Measurements from ENCODE around the gene CIAPIN1. TPM values are rescaled to one million over a fixed set of nuclear protein-coding genes. Genes with fewer than 3 reads are reported as not detected.

The CIAPIN1 gene
- total RNA-seq, 1 experiment from 2014 or later, result 92.5 TPM

DNA sequence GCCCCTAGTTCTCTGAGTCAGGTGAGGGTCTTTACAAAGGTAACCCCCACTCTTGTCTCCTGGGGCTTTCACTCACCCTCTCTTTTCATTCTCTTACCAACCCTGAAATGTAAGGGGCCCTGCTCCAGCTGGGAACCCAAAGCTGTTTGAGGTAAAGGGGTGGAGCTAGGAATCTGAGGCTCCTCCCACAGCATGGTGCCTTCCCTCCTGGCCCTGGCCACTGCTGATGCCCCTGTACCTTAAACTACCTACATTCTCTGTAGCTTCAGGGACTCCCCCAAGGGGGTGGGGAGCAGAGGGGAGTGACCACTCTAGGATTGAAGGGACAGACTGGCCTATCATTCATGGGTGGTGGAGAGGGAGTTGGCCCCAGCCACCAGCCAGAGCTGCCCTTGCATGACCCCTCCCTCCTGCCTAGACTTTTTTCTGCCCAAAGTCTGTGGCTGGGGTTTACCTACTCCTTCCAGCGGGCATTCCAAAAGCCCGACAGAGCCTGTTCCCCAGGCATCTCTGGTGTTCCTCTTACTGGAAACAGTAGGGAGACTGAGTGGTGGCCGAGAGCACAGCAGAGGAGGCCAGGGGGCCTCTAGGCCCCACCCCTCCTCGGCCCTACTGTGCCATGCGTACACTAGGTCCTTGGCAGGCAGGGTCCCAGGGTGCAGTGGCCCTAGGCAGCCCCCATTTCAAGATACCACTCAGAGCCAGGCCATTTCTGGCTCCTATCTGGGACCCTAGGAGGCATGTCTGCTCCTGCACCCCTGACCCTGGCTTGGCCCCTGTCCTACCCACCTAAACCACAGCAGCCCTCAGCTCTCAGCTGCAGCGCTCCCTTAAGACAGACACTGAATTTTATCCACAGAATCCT is 29.6 kb upstream of the CIAPIN1 start:
- no peak for DNase-seq (ENCODE audit: low read depth)

DNA sequence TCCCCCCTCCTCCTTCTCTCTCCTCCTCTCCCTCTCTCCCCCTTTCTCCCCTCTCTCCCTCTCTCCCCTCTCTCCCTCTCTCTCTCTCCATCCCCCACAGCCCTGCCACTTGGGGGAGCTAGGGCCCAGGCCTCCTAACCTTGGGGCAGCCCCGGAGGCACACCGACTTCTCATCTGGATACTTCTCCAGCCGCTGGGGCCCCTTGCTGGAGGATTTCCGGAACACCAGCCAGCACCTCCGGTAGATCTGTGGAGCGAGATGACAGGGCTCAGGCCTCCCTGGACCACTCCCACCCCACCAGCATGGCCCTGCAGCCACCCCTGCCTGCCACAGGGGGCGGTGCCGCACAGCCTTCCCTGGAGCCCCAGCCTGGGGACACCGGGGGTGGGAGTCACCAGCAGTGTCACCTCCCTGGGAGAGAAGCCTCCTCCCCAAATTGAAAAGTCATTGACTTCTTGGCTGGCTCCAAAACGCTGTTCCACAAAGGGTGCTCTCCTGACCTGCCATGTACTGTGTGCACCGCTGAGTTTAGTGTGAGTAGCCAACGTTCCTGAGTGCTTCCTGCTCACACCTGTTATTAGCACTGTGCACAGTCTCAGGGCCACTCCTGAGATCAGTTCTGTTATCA is 28.6 kb upstream of the CIAPIN1 start:
- peak; percentile 55 for DNase-seq (ENCODE audit: low read depth)

DNA sequence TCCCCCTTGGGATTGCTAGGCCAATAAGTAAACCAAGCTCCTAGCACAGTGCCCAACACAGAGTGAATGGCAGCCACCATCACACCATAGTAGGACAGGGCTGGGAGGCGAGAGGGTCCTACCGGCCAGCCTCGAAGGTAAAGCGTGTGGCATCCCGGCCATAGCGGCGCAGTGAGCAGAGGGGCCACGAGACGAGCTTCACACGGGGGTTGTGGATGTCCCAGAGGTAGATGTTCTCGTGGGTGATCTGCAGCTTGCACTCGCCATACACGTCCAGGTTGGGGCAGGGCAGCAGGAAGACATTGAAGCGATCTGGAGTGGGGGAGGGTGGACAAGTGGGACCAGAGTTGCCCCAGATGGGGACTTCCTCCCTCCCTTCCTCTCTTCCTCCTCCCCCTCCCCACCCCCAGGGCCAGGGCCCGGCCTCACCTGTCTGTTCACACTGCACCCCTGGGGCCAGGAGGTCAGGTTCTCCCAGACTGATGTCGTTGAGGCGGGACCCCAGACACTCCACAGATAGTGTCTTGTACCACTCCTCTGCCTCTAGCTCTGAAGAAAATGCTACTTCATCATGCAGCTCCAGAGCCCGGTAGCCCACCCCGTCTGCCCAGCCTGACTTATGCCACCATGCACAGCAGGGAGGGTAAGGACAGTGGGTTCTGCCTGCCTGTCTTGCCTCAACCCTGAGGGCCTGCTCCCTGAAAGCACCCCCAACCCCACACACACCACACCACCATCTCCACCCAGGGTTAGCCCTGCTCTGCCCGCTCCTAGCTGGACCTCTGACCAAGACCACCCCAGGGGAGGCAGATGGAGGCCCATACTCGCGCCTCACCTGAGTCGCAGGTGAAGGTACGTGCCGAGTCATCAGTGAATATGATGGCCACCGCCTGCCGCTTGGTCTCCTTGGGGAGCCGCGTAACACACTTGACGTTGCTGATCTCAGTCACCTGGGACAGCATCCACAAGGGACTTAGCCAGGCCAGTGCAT is 27.8 kb upstream of the CIAPIN1 start:
- DNase-seq (ENCODE audit: low read depth), result no peak

- DNase-seq (ENCODE audit: low read depth), result no peak
Observed at GRCh38 chr16:57473906-57474305, 26.7 kb upstream of the CIAPIN1 start.

DNA sequence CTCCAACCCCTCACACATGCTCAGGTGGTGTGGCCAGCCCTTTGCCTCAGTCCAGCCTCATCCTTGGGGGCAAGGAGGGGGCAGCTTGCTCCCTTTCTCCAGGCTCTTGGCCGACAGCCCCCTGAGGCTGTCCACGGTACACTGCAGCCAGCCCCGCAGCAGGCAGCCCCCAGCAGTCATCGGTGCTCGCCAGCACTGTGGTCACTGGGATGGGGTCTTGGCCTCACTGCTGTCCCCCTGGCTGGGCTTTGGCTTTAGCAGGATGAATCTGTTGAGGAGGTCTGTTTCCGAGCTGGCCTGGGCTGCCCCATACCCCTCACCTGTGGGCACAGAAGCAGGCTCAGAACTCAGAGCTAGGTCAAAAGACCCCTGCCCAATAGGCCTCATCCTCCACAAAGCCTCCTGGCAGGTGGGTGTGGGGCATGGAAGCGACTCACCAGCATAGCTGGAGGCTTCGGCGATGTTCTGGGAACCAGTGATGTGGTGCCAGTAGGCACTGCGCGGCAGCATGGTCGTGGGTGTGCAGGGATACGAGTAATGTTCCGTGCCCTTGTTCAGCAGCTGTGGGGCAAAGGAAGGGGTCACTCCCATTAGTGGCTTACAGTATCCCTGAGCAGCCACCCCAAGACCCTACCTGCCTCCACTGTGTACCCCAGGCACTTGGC is 26.1 kb upstream of the CIAPIN1 start:
- DNase-seq (ENCODE audit: low read depth), result no peak

- DNase-seq (ENCODE audit: low read depth), result no peak
Observed at GRCh38 chr16:57472665-57473060, 25.5 kb upstream of the CIAPIN1 start.

- DNase-seq (ENCODE audit: low read depth), result no peak
Observed at GRCh38 chr16:57471852-57472664, 24.9 kb upstream of the CIAPIN1 start.

DNA sequence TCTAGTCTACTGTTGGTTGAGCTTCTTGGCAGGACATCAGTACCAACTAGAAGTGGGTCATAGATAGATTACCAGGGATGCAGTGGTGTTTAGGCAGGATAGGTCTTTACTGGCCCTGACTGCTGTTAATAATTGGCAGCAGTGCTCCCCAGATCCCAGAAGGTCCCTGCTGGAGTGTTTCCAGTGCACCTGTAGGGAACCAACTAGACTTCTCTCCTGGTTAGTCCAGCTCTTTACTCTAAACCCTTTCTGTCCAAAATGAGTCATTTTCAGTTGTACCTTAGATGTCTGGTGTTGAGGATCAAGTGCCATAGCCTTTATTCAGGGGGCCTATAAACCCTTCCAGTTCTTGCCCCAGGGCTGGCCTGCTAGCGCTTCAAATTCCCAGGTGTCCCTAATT is 24.0 kb upstream of the CIAPIN1 start:
- no peak for DNase-seq (ENCODE audit: low read depth)

DNA sequence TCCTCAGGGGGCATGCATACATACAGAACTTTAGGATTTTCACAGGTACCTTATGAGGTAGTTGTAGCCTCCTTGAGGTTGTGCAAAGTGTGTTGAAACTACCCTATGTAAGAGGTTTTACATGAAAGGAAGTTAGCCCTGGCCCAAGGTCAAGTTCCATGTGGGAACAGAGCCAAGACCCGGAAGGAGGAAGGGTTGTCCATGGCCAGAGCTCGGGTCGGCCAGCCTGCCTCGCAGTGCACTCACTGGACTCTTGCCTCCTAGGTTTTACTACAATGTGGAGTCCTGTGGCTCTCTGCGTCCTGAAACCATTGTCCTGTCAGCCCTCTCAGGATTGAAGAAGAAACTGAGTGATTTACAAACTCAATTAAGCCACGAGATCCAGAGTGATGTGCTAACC is 23.5 kb upstream of the CIAPIN1 start:
- DNase-seq (ENCODE audit: low read depth), result no peak

DNA sequence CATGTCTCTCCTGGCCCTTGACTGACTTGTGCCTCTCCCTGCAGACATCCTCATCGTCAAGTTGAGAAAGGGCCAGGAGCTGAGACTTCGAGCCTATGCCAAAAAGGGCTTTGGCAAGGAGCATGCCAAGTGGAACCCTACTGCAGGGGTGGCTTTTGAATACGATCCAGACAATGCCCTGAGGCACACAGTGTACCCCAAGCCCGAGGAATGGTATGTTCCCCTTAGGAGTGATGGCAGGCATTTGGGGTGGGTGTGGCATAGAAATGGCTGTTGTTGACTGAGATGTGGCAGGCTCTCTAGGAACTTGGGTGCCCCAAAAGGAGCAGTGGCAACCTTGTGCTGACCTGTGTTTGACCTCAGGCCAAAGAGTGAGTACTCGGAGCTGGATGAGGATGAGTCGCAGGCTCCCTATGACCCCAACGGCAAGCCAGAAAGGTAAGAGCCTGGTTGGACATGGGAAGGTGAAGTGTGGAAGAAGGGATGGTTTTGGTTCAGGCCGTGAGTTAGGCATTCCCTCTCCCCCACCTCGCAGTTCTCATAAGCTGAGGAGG is 22.8 kb upstream of the CIAPIN1 start:
- no peak for DNase-seq (ENCODE audit: low read depth)

DNA sequence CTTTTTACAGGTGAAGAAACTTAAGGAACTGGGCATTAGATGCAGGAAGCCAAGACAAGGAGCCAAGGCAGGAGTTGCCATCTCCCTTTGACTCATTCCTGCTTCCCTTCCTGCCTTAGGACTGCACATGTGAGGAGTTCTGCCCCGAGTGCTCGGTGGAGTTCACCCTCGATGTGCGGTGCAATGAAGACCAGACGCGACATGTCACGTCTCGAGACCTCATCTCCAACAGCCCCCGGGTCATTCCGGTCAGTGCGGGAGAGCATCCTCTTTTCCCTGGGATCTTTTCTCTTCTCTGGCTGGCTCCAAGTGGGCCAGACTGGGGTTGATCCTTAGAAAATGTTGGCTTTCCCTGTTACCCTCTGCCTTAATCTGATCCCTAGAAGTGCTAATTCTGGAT is 21.9 kb upstream of the CIAPIN1 start:
- DNase-seq (ENCODE audit: low read depth), result no peak

DNA sequence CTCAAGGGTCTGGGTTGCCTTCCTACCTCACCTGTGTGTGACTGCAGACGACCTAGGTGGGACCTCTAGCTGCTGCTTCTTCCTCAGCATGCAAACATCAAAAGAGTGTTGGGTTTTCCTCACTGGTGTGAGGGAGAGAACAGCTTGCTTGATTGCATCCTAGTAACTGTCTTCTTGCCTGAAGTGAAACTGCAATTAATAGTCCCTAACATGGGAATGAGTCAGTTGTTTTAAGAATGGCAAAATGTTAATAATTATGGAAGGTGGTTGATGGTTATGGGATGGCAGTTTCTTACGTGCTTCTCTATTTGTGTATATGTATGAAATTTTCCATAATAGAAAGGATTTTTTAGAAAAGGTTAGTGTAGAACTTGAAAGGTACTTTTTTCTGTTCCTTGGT is 21.2 kb upstream of the CIAPIN1 start:
- no peak for DNase-seq (ENCODE audit: low read depth)

DNA sequence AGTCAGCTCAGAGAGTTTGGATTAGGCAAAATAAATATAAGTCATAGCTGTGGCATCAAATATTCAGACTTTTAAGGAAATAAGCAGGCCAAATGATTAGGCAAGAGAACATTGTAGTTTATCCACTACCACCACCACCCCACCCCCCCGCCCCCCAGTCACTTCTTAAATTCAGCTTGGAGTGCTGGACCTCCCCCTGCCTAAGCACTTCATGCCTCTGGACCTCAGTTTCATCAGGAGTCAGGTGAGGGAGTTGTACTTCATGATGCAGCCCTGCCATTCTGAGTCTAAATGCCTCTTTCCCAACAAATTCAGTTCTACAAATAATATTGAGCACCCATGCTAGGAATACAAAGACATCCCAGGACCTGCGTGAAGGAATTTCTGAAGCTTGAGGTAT is 17.3 kb upstream of the CIAPIN1 start:
- DNase-seq (ENCODE audit: low read depth), result no peak

GRCh38 chr16:57462978-57463362 is 15.8 kb upstream of the CIAPIN1 start:
- no peak for DNase-seq (ENCODE audit: low read depth)

- peak; percentile 86 for DNase-seq (ENCODE audit: low read depth)
Observed at GRCh38 chr16:57462209-57462977, 15.2 kb upstream of the CIAPIN1 start, which contains the start of gene POLR2C. TSS of gene POLR2C (plus strand) at chr16:57462679. CDS start at chr16:57462725, 46 bp downstream.

GRCh38 chr16:57452021-57452420 is 4.8 kb upstream of the CIAPIN1 start:
- DNase-seq (ENCODE audit: low read depth), result no peak

DNA sequence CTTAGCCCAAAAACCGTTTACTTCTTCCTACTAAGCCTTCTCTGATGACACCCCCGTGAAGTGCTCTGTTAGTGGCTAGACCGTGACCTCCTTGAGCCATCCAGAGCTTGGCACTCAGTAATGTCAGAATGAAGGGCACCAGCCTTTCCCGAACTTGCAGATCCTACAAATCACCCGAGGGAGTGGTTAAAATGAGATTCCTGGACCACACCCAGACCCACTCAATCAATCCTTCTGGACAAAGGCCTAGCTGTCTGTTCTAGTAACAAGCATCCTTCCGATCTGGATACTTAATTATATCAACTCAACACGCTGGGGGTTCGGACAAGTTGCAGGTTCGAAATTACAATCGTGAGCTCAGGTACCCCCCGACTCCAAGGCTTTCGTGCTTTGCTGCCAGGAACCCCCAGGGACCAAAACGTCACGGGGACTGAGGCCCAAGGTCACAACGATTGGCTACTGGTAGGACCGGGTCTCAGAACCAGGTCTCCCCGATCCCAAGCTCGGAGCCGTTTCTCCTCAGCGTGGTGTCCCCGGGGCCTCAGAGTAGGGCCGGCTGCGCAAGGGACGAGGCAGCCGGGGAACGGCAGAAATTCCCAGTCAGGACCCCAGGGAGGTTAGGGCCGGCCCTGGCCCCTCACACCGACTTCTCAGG is 527 bp downstream of the CIAPIN1 start:
- peak; percentile 23 for DNase-seq (ENCODE audit: low read depth)

DNA sequence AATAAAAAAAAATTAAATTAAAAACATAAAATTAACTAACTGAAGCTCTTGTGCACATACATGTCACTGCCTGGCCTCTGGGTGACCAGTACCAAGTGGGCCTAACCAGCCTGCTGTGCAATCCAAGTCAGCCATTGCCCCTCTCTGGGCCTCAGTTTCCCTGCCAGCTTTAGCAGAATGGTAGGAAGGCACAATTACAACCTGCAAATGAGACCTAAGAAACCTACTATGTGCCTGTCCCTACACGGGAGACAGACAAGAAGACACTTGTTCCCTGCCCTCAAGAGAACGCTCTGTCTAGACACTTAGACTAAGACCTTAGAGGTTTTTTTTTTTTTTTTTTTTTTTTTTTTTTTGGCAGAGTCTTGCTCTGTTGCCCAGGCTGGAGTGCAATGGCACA is 1.7 kb downstream of the CIAPIN1 start:
- no peak for DNase-seq (ENCODE audit: low read depth)

DNA sequence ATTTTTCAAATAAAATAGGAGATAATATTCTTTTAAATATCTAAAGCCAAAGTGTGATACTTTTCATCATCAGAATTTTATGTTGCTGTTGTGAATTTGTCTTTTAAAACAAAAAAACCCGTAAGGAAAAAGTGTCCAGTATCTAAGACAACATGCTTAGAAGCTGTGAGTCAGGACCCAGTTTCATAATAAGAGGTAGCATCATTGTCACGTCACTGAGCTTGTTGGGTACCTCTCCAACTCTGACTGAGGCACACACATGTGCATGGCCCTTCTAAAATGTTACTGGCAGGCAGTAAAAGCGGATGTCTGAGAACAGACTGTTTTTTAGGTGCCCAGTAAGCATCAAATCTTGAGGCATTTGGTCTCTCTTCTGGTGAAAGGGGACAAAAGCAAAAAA is 2.5 kb downstream of the CIAPIN1 start:
- DNase-seq (ENCODE audit: low read depth), result no peak
